Mucosa of stomach (tissue), 1 donor: ENCODE measurements around the gene SHISAL1.

ENCODE experiments used
- H3K27me3 ChIP-seq: one replicate; pipeline ENCODE4 v1.7.0; 2013; ENCODE audit warnings: mild to moderate bottlenecking, low read length; ENCODE audit not compliant: control insufficient read depth, insufficient read depth
- H3K36me3 ChIP-seq: one replicate; pipeline ENCODE4 v1.7.0; 2013; ENCODE audit warnings: low read length; ENCODE audit not compliant: control insufficient read depth, insufficient read depth
- H3K4me1 ChIP-seq: one replicate; pipeline ENCODE4 v1.7.0; 2013; ENCODE audit warnings: mild to moderate bottlenecking, low read length; ENCODE audit not compliant: control insufficient read depth, insufficient read depth
- H3K4me3 ChIP-seq: one replicate; pipeline ENCODE4 v1.7.0; 2013; ENCODE audit warnings: low read length
- H3K9ac ChIP-seq: one replicate; pipeline ENCODE4 v1.7.0; 2013; ENCODE audit warnings: mild to moderate bottlenecking, low read length, moderate library complexity
- H3K9me3 ChIP-seq: one replicate; pipeline ENCODE4 v1.7.0; 2013; ENCODE audit warnings: mild to moderate bottlenecking, low read length, moderate library complexity; ENCODE audit not compliant: control insufficient read depth
- donor health status: Pancreatic carcinoma.

Gene SHISAL1

GRCh38 chr22:44200451-44200850, 112.3 kb downstream of the SHISAL1 start:
- H3K9me3 ChIP-seq: no peaks in the 10 kb centered on the region
- H3K9ac ChIP-seq: no peak overlapping the region
- H3K4me1 ChIP-seq: no peaks in the 10 kb centered on the region
- H3K36me3 ChIP-seq: no peaks in the 10 kb centered on the region
- peaks cover 3% of the 10 kb centered on the region for H3K27me3 ChIP-seq
- no peak overlapping the region for H3K4me3 ChIP-seq

- H3K9me3 ChIP-seq: no peaks in the 10 kb centered on the region
- H3K27me3 ChIP-seq: peaks cover 3% of the 10 kb centered on the region
- no peaks in the 10 kb centered on the region for H3K4me1 ChIP-seq
- no peaks in the 10 kb centered on the region for H3K36me3 ChIP-seq
- H3K9ac ChIP-seq: no peak overlapping the region
- H3K4me3 ChIP-seq: no peak overlapping the region
Observed at GRCh38 chr22:44199866-44200265, 112.9 kb downstream of the SHISAL1 start.

DNA sequence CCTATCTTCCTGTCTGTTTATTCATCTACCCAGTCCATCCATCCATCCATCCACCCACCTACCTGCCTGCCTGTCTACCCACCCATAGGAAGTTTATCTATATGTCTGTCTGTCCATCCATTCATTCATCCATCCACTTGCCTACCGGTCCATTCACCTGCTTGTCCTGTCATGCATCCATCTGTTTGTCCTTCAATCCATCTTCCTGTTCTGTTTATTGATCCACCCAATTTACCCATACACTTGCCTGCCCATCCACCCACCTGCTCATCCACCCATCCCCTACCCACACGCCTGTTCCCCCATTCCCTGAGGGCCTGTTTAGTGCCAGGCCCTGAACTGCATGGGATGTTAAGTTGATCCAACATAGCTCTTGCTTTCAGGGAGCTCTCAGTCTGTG, 113.6 kb downstream of the SHISAL1 start:
- no peak overlapping the region for H3K9ac ChIP-seq
- peaks cover 3% of the 10 kb centered on the region for H3K27me3 ChIP-seq
- H3K9me3 ChIP-seq: no peaks in the 10 kb centered on the region
- no peaks in the 10 kb centered on the region for H3K4me1 ChIP-seq
- no peaks in the 10 kb centered on the region for H3K36me3 ChIP-seq
- H3K4me3 ChIP-seq: no peak overlapping the region

DNA sequence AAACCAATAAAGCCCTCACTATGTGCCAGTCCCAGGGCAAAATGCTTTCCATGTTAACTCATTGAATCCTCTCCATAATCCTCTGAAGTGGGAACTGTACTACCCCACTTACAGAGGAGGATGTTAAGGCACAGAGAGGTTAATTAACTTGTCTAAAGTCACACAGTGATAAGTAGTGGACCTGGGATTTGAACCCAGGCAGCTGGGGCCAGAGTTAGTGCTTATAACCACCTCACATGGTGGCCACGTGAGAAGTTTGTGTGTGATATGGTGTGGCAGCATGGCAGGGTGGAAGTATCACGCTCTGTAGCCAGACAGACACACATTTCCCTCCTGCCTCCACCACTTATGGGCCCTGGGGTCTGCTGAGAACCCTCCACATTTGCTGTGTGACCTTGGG, 115.5 kb downstream of the SHISAL1 start:
- Histone ChIP-seq H3K4me3 (no peak overlapping the region), H3K36me3 (no peaks in the 10 kb centered on the region), H3K9ac (no peak overlapping the region), H3K27me3 (peaks cover 3% of the 10 kb centered on the region), H3K4me1 (no peaks in the 10 kb centered on the region), H3K9me3 (no peaks in the 10 kb centered on the region)

DNA sequence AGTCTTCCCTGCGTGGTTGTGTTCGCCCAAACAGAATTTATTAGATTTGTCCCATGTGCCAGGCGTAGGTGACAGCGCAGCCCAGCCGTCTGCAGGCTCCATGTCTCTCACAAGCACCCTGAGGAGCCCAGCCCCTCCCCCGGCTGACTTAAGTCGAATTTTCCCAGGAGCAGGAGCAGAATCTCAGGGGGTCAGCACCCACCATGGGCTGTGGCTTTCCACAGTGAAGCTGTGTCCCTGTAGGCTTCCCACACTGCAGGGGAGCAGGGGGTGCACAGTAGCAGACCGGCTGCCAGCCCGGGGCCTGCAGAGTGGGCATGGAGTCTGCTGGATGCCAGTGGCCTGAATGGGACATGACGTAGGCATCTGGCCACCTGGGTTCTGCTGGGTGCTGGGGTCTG, 116.0 kb downstream of the SHISAL1 start:
- Histone ChIP-seq H3K9ac (no peak overlapping the region), H3K27me3 (peaks cover 3% of the 10 kb centered on the region), H3K9me3 (no peaks in the 10 kb centered on the region), H3K4me3 (no peak overlapping the region), H3K36me3 (no peaks in the 10 kb centered on the region), H3K4me1 (no peaks in the 10 kb centered on the region)

DNA sequence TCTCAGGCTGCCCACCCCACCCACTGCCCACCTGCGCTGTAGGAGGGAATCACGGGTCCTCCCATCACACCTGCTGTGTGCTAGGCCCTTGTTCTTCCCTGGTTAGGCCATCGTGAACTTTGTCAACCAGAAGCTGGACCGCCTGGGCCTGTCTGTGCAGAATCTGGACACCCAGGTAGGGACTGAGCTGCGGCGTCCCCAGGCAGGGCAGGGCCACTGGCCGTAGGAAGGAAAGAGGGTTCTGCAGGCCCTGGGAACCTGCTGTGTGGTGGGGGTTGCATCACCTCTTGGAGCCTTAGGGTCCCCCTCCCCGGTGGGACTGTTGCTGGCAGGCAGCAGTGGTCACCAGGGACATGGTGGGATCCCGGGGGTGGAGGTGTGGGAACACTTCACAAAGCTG, 116.5 kb downstream of the SHISAL1 start:
- no peaks in the 10 kb centered on the region for H3K27me3 ChIP-seq
- H3K4me3 ChIP-seq: no peak overlapping the region
- no peaks in the 10 kb centered on the region for H3K36me3 ChIP-seq
- no peaks in the 10 kb centered on the region for H3K4me1 ChIP-seq
- H3K9me3 ChIP-seq: no peaks in the 10 kb centered on the region
- H3K9ac ChIP-seq: no peak overlapping the region

DNA sequence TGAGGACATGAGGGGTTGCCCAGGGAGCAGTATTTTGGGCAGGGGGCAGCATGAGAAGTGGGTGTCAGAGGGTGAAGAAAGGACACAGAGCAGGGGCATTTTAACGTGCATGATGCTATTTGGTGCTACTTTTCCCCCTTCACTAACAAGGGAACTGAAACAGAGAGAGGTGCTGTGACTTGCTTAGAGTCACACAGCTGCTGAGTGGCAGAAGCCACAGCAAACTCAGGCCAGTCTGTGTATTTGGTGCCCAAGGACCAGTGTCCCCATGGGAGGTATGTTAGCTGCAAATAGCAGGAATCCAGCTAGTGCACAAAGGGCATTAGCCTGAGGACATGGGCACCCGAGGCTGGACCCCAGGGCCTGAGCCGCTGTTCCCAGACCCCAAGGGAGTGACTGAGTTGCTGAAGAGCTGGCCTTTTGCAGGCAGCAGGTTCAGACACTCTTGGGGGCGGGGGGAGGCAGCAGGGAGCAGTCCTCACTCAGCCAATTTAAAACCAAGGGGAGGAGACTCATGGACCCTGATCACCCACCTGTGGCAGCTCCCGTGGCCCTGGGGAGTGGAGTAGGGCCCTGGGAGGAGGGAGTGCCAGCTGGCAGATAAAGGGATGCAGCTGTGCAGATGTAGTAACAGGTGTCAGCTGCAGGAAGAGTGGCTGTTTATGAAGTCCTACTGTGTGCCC, 117.4 kb downstream of the SHISAL1 start:
- Histone ChIP-seq H3K9me3 (no peaks in the 10 kb centered on the region), H3K4me1 (no peaks in the 10 kb centered on the region), H3K4me3 (no peak overlapping the region), H3K9ac (no peak overlapping the region), H3K27me3 (no peaks in the 10 kb centered on the region), H3K36me3 (no peaks in the 10 kb centered on the region)

DNA sequence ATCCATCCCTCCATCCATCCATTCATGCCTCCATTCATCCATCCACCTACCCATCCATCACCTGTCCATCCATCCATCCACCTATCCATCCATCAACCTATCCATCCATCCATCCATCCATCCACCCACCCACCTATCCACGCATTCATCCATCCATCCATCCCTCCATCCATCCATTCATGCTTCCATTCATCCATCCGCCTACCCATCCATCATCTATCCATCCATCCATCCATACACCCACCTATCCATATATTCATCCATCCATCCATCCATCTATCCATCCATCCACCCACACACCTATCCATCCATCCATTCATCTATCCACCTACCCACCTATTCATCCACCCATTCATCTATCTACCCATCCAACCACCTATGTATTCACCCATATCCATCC, 118.2 kb downstream of the SHISAL1 start:
- no peak overlapping the region for H3K9ac ChIP-seq
- H3K27me3 ChIP-seq: no peaks in the 10 kb centered on the region
- no peaks in the 10 kb centered on the region for H3K9me3 ChIP-seq
- no peak overlapping the region for H3K4me3 ChIP-seq
- no peaks in the 10 kb centered on the region for H3K36me3 ChIP-seq
- no peaks in the 10 kb centered on the region for H3K4me1 ChIP-seq
